Esophagus squamous epithelium (tissue), 4 donors: ENCODE results near the gene DDIAS.

Experiments
- POLR2A ChIP-seq, 4 donors: fragments of 450-650 bp; IDR thresholded peaks; one replicate each; pipeline ENCODE4 v1.6.1; 2017; ENCODE audit warnings: antibody characterized with exemption in 4 of 4, mild to moderate bottlenecking in 4 of 4, moderate library complexity in 3 of 4
- TF ChIP-seq, protein P1 (sequence below), 6 experiments: fragments of 450-650 bp in 4 of 6; fragments of 200-600 bp in 2 of 6; sonication (generic) in 2 of 6; IDR thresholded peaks; one replicate each; pipeline ENCODE4 v1.5.1; 2016 to 2019; ENCODE audit warnings: antibody characterized with exemption in 6 of 6, mild to moderate bottlenecking in 4 of 6, moderate library complexity in 4 of 6

DNA sequence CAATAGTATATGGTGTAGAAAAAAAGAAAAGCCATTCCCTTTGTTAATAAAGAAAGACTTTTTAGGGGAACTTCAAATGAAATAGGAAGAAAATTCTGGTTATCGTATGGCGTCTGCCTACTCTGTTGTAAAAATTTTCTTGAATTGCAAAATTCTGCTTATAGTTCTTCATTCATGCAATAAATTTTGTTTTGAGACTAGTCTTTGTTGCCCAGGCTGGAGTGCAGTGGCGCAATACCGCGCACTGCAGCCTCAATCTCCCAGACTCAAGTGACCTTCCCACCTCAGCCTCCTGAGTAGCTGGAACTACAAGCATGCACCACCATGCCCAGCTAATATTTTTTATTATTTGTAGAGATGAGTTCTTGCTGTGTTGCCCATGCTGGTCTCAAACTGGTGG is 5.8 kb downstream of the DDIAS start:
- TF ChIP-seq, protein P1, sequence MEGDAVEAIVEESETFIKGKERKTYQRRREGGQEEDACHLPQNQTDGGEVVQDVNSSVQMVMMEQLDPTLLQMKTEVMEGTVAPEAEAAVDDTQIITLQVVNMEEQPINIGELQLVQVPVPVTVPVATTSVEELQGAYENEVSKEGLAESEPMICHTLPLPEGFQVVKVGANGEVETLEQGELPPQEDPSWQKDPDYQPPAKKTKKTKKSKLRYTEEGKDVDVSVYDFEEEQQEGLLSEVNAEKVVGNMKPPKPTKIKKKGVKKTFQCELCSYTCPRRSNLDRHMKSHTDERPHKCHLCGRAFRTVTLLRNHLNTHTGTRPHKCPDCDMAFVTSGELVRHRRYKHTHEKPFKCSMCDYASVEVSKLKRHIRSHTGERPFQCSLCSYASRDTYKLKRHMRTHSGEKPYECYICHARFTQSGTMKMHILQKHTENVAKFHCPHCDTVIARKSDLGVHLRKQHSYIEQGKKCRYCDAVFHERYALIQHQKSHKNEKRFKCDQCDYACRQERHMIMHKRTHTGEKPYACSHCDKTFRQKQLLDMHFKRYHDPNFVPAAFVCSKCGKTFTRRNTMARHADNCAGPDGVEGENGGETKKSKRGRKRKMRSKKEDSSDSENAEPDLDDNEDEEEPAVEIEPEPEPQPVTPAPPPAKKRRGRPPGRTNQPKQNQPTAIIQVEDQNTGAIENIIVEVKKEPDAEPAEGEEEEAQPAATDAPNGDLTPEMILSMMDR (IDR thresholded peaks at IDR 0.05), result no peak
- no peak for TF ChIP-seq POLR2A (IDR thresholded peaks at IDR 0.05)
